HepG2 (cell line): ENCODE data around the gene CYP4F22. TPM values are rescaled to one million over a fixed set of nuclear protein-coding genes. Genes with fewer than 3 reads are reported as not detected.

Source experiments
- HDAC2 ChIP-seq: sonication (generic); formaldehyde crosslinking; IDR thresholded peaks from 2 replicates; pipeline ENCODE4 v1.4.0; 2020; ENCODE audit warnings: missing genetic modification reagents
- NFE2L1 ChIP-seq: sonication (generic); formaldehyde crosslinking; IDR thresholded peaks from 2 replicates; pipeline ENCODE4 v1.4.0; 2020; ENCODE audit warnings: missing genetic modification reagents, mild to moderate bottlenecking, borderline replicate concordance
- NFKB2 ChIP-seq: sonication (generic); formaldehyde crosslinking; IDR thresholded peaks from 2 replicates; pipeline ENCODE4 v1.4.0; 2020; ENCODE audit warnings: missing genetic modification reagents, borderline replicate concordance
- RBM39 ChIP-seq: fragments of 200-400 bp; formaldehyde crosslinking; IDR thresholded peaks from one replicate; pipeline ENCODE4 v1.6.1; 2018; ENCODE audit warnings: antibody characterized with exemption, mild to moderate bottlenecking, low read depth, low read length; ENCODE audit not compliant: poor library complexity, severe bottlenecking
- SAFB2 ChIP-seq: sonication (generic); formaldehyde crosslinking; IDR thresholded peaks from 2 replicates; pipeline ENCODE4 v1.5.1; 2020; ENCODE audit warnings: missing genetic modification reagents, low read depth, mild to moderate bottlenecking, borderline replicate concordance
- TGIF2 ChIP-seq: IDR thresholded peaks from 2 replicates; pipeline ENCODE4 v1.6.1; 2016; ENCODE audit warnings: control low read depth, missing compliant biosample characterization
- ZFY ChIP-seq: sonication (generic); formaldehyde crosslinking; IDR thresholded peaks from 2 replicates; pipeline ENCODE4 v1.4.0; 2020; ENCODE audit warnings: missing genetic modification reagents
- ZMAT3 ChIP-seq: sonication (generic); formaldehyde crosslinking; conservative IDR thresholded peaks from 2 replicates; pipeline ENCODE4 v1.7.0; 2021; ENCODE audit warnings: missing genetic modification reagents
- ZMYM3 ChIP-seq: sonication (generic); formaldehyde crosslinking; IDR thresholded peaks from 2 replicates; pipeline ENCODE4 v1.5.1; 2020; ENCODE audit warnings: mild to moderate bottlenecking, missing genetic modification reagents
- ZNF251 ChIP-seq: sonication (generic); formaldehyde crosslinking; IDR thresholded peaks from 2 replicates; pipeline ENCODE4 v1.9.0; 2021; ENCODE audit warnings: mild to moderate bottlenecking, missing genetic modification reagents
- ZNF264 ChIP-seq: sonication (generic); formaldehyde crosslinking; IDR thresholded peaks from 2 replicates; pipeline ENCODE4 v1.4.0; 2020; ENCODE audit warnings: missing genetic modification reagents
- ZNF501 ChIP-seq: sonication (generic); formaldehyde crosslinking; IDR thresholded peaks from 2 replicates; pipeline ENCODE4 v1.5.1; 2020; ENCODE audit warnings: mild to moderate bottlenecking, moderate library complexity, missing genetic modification reagents
- ZNF556 ChIP-seq: sonication (generic); formaldehyde crosslinking; IDR thresholded peaks from 2 replicates; pipeline ENCODE4 v1.4.0; 2020; ENCODE audit warnings: mild to moderate bottlenecking, missing genetic modification reagents, borderline replicate concordance
- ZNF619 ChIP-seq: sonication (generic); formaldehyde crosslinking; IDR thresholded peaks from 2 replicates; pipeline ENCODE4 v1.4.0; 2020; ENCODE audit warnings: mild to moderate bottlenecking, missing genetic modification reagents
- polyA plus RNA-seq, 8 experiments: library from polyadenylated mRNA; depleted of rRNA in 3 of 8; stranded (reverse) in 7 of 8; unstranded in 1 of 8; fragments of >200 nt; fragmentation: Illumina TruSeq in 4 of 8; extraction: Trizol in 4 of 8; gene quantifications; 2 replicates each; pipeline versions ENCODE4 v1.2.1 to v1.2.3, GENCODE V29; 2011 to 2016; ENCODE audit warnings: low read depth in 4 of 8, missing spikeins in 1 of 8, mixed read lengths in 1 of 8; ENCODE audit not compliant: insufficient read depth in 1 of 8
- total RNA-seq, 5 experiments: library from RNA; depleted of rRNA; stranded (reverse); fragments of >200 nt; fragmentation: Illumina TruSeq; extraction: Trizol; gene quantifications; 2 replicates each; pipeline ENCODE4 v1.2.3, GENCODE V29; 2016; ENCODE audit warnings: low read depth in 1 of 5
- TF ChIP-seq, protein P1 (sequence below): sonication (generic); formaldehyde crosslinking; IDR thresholded peaks from 2 replicates; pipeline ENCODE4 v1.8.1; 2023; ENCODE audit warnings: mild to moderate bottlenecking, missing genetic modification reagents, borderline replicate concordance
- TF ChIP-seq, protein P2 (sequence below): sonication (generic); formaldehyde crosslinking; IDR thresholded peaks from 2 replicates; pipeline ENCODE4 v1.9.0; 2021; ENCODE audit warnings: missing genetic modification reagents, mild to moderate bottlenecking, borderline replicate concordance
- TF ChIP-seq, protein P3 (sequence below): sonication (generic); formaldehyde crosslinking; IDR thresholded peaks from 2 replicates; pipeline ENCODE4 v1.4.0; 2020; ENCODE audit warnings: missing genetic modification reagents
- TF ChIP-seq, protein P4 (sequence below): sonication (generic); formaldehyde crosslinking; IDR thresholded peaks from one replicate; pipeline ENCODE4 v1.5.1; 2020; ENCODE audit warnings: mild to moderate bottlenecking, missing genetic modification reagents; ENCODE audit errors: not compliant biosample characterization

CYP4F22 gene
- total and polyA plus RNA-seq, 2 of the 13 experiments (the other 11 are each of a cell fraction or from before 2014, with no cell fraction given): 0.05 TPM; not detected in 1

DNA sequence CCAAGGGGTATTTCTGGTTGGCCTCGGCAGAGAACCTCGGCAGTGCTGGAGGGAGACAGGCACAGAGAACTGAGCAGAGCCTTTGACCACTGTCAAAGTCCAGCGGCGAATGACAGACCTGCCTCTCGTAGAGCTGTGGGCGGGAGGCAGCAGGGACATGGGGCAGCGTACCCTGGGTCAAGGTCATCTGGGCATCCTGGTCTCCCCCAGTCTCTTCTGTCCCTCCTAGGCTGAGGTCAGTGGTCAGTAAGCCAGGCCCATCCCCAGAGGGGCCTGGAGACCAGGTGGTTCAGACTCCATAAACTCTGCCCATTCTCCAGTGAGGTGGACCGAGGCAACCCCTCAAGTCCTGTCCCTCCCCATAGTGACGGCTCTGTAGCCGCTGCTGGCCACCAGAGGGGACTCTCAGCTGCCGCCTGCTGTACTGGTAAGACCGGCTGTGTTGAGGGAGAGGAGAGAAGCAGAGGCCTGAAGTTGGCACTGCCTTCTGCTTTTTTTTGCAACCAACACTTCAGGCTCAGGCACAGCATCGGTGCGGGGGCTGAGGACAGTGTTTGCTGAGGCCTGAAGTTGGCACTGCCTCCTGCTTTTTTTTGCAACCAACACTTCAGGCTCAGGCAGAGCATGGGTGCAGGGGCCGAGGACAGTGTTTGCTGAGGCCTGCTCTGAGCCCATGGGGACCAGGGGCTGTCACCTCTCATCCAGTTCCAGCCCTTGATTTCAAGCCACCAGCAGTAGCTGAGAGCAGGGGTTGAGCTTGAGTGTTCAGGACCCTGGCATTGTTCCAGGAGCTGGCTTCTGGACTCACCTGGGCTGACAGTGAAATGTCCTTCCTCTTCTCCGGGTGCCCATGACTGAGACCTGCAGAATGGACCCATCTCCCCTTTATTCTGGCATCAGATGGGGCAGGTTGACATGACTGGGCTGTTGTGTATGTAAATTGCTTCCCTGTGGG is 28.7 kb upstream of the CYP4F22 start, which contains the start of gene PGLYRP2 (continued):
- TF ChIP-seq, protein P1, sequence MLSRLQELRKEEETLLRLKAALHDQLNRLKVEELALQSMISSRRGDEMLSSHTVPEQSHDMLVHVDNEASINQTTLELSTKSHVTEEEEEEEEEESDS (CRISPR knock-in tag): no peak
- TF ChIP-seq TGIF2 (CRISPR knock-in tag): no peak
- peak; percentile 54; the same call in 1 of the 2 replicates for TF ChIP-seq ZNF501
- TF ChIP-seq ZMYM3 (CRISPR knock-in tag): peak; percentile 95
- TF ChIP-seq SAFB2 (CRISPR knock-in tag): no peak
- TF ChIP-seq, protein P2, sequence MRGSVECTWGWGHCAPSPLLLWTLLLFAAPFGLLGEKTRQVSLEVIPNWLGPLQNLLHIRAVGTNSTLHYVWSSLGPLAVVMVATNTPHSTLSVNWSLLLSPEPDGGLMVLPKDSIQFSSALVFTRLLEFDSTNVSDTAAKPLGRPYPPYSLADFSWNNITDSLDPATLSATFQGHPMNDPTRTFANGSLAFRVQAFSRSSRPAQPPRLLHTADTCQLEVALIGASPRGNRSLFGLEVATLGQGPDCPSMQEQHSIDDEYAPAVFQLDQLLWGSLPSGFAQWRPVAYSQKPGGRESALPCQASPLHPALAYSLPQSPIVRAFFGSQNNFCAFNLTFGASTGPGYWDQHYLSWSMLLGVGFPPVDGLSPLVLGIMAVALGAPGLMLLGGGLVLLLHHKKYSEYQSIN (CRISPR knock-in tag): no peak
- no peak for TF ChIP-seq RBM39
- peak; percentile 46; the same call in 1 of the 2 replicates for TF ChIP-seq ZNF619 (CRISPR knock-in tag)
- TF ChIP-seq NFKB2 (CRISPR knock-in tag): 0 out of 2 replicates have a peak, but pooled peaks have one; percentile 71
- TF ChIP-seq, protein P3, sequence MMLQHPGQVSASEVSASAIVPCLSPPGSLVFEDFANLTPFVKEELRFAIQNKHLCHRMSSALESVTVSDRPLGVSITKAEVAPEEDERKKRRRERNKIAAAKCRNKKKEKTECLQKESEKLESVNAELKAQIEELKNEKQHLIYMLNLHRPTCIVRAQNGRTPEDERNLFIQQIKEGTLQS (CRISPR knock-in tag): no peak
- TF ChIP-seq ZNF251 (CRISPR knock-in tag): no peak
- peak; percentile 66; the same call in 1 of the 2 replicates for TF ChIP-seq HDAC2 (CRISPR knock-in tag)
- 0 out of 2 replicates have a peak, but pooled peaks have one; percentile 23 for TF ChIP-seq ZFY (CRISPR knock-in tag)
- no peak for TF ChIP-seq NFE2L1 (CRISPR knock-in tag)
- TF ChIP-seq ZMAT3: 0 out of 2 replicates have a peak, but pooled peaks have one; percentile 38
- TF ChIP-seq, protein P4, sequence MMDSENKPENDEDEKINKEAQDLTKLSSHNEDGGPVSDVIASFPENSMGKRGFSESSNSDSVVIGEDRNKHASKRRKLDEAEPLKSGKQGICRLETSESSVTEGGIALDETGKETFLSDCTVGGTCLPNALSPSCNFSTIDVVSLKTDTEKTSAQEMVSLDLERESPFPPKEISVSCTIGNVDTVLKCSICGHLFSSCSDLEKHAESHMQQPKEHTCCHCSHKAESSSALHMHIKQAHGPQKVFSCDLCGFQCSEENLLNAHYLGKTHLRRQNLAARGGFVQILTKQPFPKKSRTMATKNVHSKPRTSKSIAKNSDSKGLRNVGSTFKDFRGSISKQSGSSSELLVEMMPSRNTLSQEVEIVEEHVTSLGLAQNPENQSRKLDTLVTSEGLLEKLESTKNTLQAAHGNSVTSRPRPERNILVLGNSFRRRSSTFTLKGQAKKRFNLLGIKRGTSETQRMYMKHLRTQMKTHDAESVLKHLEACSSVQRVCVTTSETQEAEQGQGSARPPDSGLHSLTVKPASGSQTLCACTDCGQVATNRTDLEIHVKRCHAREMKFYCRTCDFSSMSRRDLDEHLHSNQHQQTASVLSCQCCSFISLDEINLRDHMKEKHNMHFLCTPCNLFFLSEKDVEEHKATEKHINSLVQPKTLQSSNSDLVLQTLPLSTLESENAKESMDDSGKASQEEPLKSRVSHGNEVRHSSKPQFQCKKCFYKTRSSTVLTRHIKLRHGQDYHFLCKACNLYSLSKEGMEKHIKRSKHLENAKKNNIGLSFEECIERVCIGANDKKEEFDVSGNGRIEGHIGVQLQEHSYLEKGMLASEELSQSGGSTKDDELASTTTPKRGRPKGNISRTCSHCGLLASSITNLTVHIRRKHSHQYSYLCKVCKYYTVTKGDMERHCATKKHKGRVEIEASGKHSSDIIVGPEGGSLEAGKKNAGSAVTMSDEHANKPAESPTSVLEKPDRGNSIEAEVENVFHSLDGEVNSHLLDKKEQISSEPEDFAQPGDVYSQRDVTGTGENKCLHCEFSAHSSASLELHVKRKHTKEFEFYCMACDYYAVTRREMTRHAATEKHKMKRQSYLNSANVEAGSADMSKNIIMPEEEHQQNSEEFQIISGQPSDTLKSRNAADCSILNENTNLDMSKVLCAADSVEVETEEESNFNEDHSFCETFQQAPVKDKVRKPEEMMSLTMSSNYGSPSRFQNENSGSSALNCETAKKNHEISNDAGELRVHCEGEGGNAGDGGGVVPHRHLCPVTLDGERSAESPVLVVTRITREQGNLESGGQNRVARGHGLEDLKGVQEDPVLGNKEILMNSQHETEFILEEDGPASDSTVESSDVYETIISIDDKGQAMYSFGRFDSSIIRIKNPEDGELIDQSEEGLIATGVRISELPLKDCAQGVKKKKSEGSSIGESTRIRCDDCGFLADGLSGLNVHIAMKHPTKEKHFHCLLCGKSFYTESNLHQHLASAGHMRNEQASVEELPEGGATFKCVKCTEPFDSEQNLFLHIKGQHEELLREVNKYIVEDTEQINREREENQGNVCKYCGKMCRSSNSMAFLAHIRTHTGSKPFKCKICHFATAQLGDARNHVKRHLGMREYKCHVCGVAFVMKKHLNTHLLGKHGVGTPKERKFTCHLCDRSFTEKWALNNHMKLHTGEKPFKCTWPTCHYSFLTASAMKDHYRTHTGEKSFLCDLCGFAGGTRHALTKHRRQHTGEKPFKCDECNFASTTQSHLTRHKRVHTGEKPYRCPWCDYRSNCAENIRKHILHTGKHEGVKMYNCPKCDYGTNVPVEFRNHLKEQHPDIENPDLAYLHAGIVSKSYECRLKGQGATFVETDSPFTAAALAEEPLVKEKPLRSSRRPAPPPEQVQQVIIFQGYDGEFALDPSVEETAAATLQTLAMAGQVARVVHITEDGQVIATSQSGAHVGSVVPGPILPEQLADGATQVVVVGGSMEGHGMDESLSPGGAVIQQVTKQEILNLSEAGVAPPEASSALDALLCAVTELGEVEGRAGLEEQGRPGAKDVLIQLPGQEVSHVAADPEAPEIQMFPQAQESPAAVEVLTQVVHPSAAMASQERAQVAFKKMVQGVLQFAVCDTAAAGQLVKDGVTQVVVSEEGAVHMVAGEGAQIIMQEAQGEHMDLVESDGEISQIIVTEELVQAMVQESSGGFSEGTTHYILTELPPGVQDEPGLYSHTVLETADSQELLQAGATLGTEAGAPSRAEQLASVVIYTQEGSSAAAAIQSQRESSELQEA (CRISPR knock-in tag): peak; percentile 55
- peak; percentile 80; the same call in 1 of the 2 replicates for TF ChIP-seq ZNF556 (CRISPR knock-in tag)
- TF ChIP-seq ZNF264 (CRISPR knock-in tag): peak; percentile 50; the same call in 1 of the 2 replicates
